ENCODE measurements around the gene NCDN. TPM values are rescaled to one million over a fixed set of nuclear protein-coding genes. Genes with fewer than 3 reads are reported as not detected.

Gene NCDN
- total RNA-seq, 1 donor from 2014 or later = 21.6 TPM

GRCh38 chr1:35537806-35538205, 19.8 kb upstream of the NCDN start:
- no peak overlapping the region for H3K4me3 Mint-ChIP-seq (ENCODE audit: unreplicated experiment)
- H3K4me1 Mint-ChIP-seq (ENCODE audit: unreplicated experiment) = peaks cover 21% of the 10 kb centered on the region
- TF ChIP-seq CTCF (IDR thresholded peaks at IDR 0.05; ENCODE audit: unreplicated experiment) = no peak
- H3K9me3 Mint-ChIP-seq (ENCODE audit: unreplicated experiment) = no peaks in the 10 kb centered on the region
- DNase-seq (ENCODE audit: low spot score) = no peak
- no peaks in the 10 kb centered on the region for H3K27me3 Mint-ChIP-seq (ENCODE audit: unreplicated experiment)
- H3K36me3 Mint-ChIP-seq (ENCODE audit: low read depth, unreplicated experiment) = peaks cover 6% of the 10 kb centered on the region
- H3K27ac Mint-ChIP-seq (ENCODE audit: unreplicated experiment) = no peak overlapping the region

- no peak for DNase-seq (ENCODE audit: low spot score)
- peaks cover 11% of the 10 kb centered on the region for H3K36me3 Mint-ChIP-seq (ENCODE audit: low read depth, unreplicated experiment)
- no peak overlapping the region for H3K27ac Mint-ChIP-seq (ENCODE audit: unreplicated experiment)
- no peak for TF ChIP-seq CTCF (IDR thresholded peaks at IDR 0.05; ENCODE audit: unreplicated experiment)
- no peak overlapping the region for H3K4me3 Mint-ChIP-seq (ENCODE audit: unreplicated experiment)
- H3K27me3 Mint-ChIP-seq (ENCODE audit: unreplicated experiment) = no peaks in the 10 kb centered on the region
- no peaks in the 10 kb centered on the region for H3K9me3 Mint-ChIP-seq (ENCODE audit: unreplicated experiment)
- peaks cover 18% of the 10 kb centered on the region for H3K4me1 Mint-ChIP-seq (ENCODE audit: unreplicated experiment)
Observed at GRCh38 chr1:35539073-35539823, 18.4 kb upstream of the NCDN start.

GRCh38 chr1:35539824-35540261, 17.8 kb upstream of the NCDN start:
- no peak overlapping the region for H3K4me3 Mint-ChIP-seq (ENCODE audit: unreplicated experiment)
- TF ChIP-seq CTCF (IDR thresholded peaks at IDR 0.05; ENCODE audit: unreplicated experiment) = no peak
- no peak for DNase-seq (ENCODE audit: low spot score)
- no peaks in the 10 kb centered on the region for H3K27me3 Mint-ChIP-seq (ENCODE audit: unreplicated experiment)
- no peak overlapping the region for H3K27ac Mint-ChIP-seq (ENCODE audit: unreplicated experiment)
- peaks cover 11% of the 10 kb centered on the region for H3K36me3 Mint-ChIP-seq (ENCODE audit: low read depth, unreplicated experiment)
- H3K9me3 Mint-ChIP-seq (ENCODE audit: unreplicated experiment) = no peaks in the 10 kb centered on the region
- peaks cover 16% of the 10 kb centered on the region for H3K4me1 Mint-ChIP-seq (ENCODE audit: unreplicated experiment)

- Mint-ChIP-seq H3K27ac (ENCODE audit: unreplicated experiment) (no peak overlapping the region), H3K27me3 (ENCODE audit: unreplicated experiment) (peaks cover 1% of the 10 kb centered on the region), H3K9me3 (ENCODE audit: unreplicated experiment) (no peaks in the 10 kb centered on the region), H3K4me3 (ENCODE audit: unreplicated experiment) (no peak overlapping the region), H3K4me1 (ENCODE audit: unreplicated experiment) (peaks cover 2% of the 10 kb centered on the region), H3K36me3 (ENCODE audit: low read depth, unreplicated experiment) (peaks cover 14% of the 10 kb centered on the region)
- DNase-seq (ENCODE audit: low spot score) = peak; percentile 55
- TF ChIP-seq CTCF (IDR thresholded peaks at IDR 0.05; ENCODE audit: unreplicated experiment) = no peak
Observed at GRCh38 chr1:35544976-35545375, 12.6 kb upstream of the NCDN start.

- TF ChIP-seq CTCF (IDR thresholded peaks at IDR 0.05; ENCODE audit: unreplicated experiment) = no peak
- no peak overlapping the region for H3K4me3 Mint-ChIP-seq (ENCODE audit: unreplicated experiment)
- no peak overlapping the region for H3K27ac Mint-ChIP-seq (ENCODE audit: unreplicated experiment)
- H3K27me3 Mint-ChIP-seq (ENCODE audit: unreplicated experiment) = peaks cover 1% of the 10 kb centered on the region
- H3K4me1 Mint-ChIP-seq (ENCODE audit: unreplicated experiment) = no peaks in the 10 kb centered on the region
- DNase-seq (ENCODE audit: low spot score) = no peak
- H3K9me3 Mint-ChIP-seq (ENCODE audit: unreplicated experiment) = no peaks in the 10 kb centered on the region
- peaks cover 12% of the 10 kb centered on the region for H3K36me3 Mint-ChIP-seq (ENCODE audit: low read depth, unreplicated experiment)
Observed at GRCh38 chr1:35546614-35547013, 11.0 kb upstream of the NCDN start.

Data from endothelial cell (in vitro differentiated cells).